Epidermal melanocyte (primary cell): Measurements from ENCODE around the gene FAM234B.
"Not testable (repeated sequence)": the region's sequence is repeated elsewhere in the genome, so short reads cannot be mapped to it uniquely, and the experiment has no call there.

Source experiments
- DNase-seq: peaks from one replicate; pipeline ENCODE4 v3.0.0; 2011; ENCODE audit warnings: low spot score; ENCODE audit not compliant: insufficient read length

Gene FAM234B

GRCh38 chr12:13023811-13024530, 20.2 kb upstream of the FAM234B start:
- DNase-seq, result no peak

- DNase-seq, result no peak
These were observed 19.7 kb upstream of the FAM234B start for GRCh38 chr12:13024531-13024916.

GRCh38 chr12:13026286-13026685, 17.9 kb upstream of the FAM234B start:
- no peak for DNase-seq

- DNase-seq, result no peak
These were observed 17.1 kb upstream of the FAM234B start for GRCh38 chr12:13027032-13027431.

- DNase-seq, result no peak
These were observed 16.7 kb upstream of the FAM234B start for GRCh38 chr12:13027508-13027907.

- no peak for DNase-seq
These were observed 15.2 kb upstream of the FAM234B start for GRCh38 chr12:13028825-13029570.

GRCh38 chr12:13030541-13031291, 13.5 kb upstream of the FAM234B start:
- no peak for DNase-seq

GRCh38 chr12:13032164-13032563, 12.0 kb upstream of the FAM234B start:
- DNase-seq, result no peak

- no peak for DNase-seq
These were observed 10.7 kb upstream of the FAM234B start for GRCh38 chr12:13033476-13033875.

- not testable (repeated sequence) for DNase-seq
These were observed 8.8 kb upstream of the FAM234B start for GRCh38 chr12:13035335-13035734.

- no peak for DNase-seq
These were observed 7.3 kb upstream of the FAM234B start for GRCh38 chr12:13036881-13037280.

GRCh38 chr12:13038491-13039161, 5.6 kb upstream of the FAM234B start:
- DNase-seq, result no peak

- no peak for DNase-seq
These were observed 4.7 kb upstream of the FAM234B start for GRCh38 chr12:13039328-13039956.

- DNase-seq, result no peak
These were observed 3.0 kb upstream of the FAM234B start for GRCh38 chr12:13041224-13041623.

GRCh38 chr12:13042666-13043230, 1.4 kb upstream of the FAM234B start:
- DNase-seq, result no peak

- no peak for DNase-seq
These were observed 722 bp downstream of the FAM234B start for GRCh38 chr12:13044906-13045299.

- no peak for DNase-seq
These were observed 1.6 kb downstream of the FAM234B start for GRCh38 chr12:13045816-13046215.

GRCh38 chr12:13046964-13047363, 2.8 kb downstream of the FAM234B start:
- DNase-seq, result no peak

- DNase-seq, result no peak
These were observed 5.6 kb downstream of the FAM234B start for GRCh38 chr12:13049816-13050215.

- DNase-seq, result no peak
These were observed 8.2 kb downstream of the FAM234B start for GRCh38 chr12:13052421-13052820.

- DNase-seq, result not testable (repeated sequence)
These were observed 9.4 kb downstream of the FAM234B start for GRCh38 chr12:13053617-13054016.
